ENCODE results near the gene VAV3. TPM values are rescaled to one million over a fixed set of nuclear protein-coding genes. Genes with fewer than 3 reads are reported as not detected.
A peak's percentile ranks its signal among the peaks of the same experiment; 100 is the strongest.

Gene VAV3
- total and polyA plus RNA-seq, 11 donors: 0.57 to 8.3 (median 1.9) TPM

GRCh38 chr1:107803579-107803978 is 161.4 kb downstream of the VAV3 start:
- TF ChIP-seq CTCF (IDR thresholded peaks at IDR 0.05) (no peak), POLR2A (IDR thresholded peaks at IDR 0.05) (no peak)
- 60 to 68% (median 67%) methylated on average over 1 of the region's 1 CpG for WGBS, 4 donors
- H3K4me3 ChIP-seq: no peak overlapping the region
- DNase-seq (no peak), ATAC-seq (no peak)
- peaks cover 0 to 23% (median 0%) of the 10 kb centered on the region in 12 donors for H3K4me1 ChIP-seq
- H3K9me3 ChIP-seq: peaks cover 0 to 12% (median 2%) of the 10 kb centered on the region in 12 donors
- intact Hi-C loops (cut with DNase I): loop anchor here in 1 of 10 donors (10.0 kb wide), 1 partner anchor 71 kb away; no protein-coding TSS in a partner anchor
- no peak overlapping the region for H3K27ac ChIP-seq
- no peaks in the 10 kb centered on the region for H3K27me3 ChIP-seq
- H3K36me3 ChIP-seq: no peaks in the 10 kb centered on the region

DNA sequence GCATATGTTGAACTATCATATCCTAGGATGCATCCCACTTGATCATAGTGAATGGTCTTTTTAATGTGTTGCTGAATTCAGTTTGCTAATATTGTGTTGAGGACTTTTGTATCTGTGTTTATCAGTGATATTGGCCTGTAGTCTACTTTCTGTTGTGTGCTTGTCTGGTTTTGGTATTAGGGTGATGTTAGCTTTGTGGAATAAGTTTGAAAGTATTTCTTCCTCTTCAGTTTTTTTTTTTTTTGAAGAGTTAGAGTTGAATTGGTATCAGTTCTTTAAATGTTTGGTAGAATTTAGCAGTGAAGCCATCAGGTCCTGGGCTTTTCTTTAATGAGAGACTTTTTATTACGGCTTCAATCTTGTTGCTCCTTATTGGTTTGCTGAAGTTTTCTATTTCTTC is 162.3 kb downstream of the VAV3 start:
- no peak for ATAC-seq
- Histone ChIP-seq H3K36me3 (no peaks in the 10 kb centered on the region), H3K4me1 (peaks cover 0 to 23% (median 0%) of the 10 kb centered on the region in 12 donors), H3K9me3 (peaks cover 0 to 12% (median 2%) of the 10 kb centered on the region in 12 donors), H3K27ac (no peak overlapping the region), H3K4me3 (no peak overlapping the region), H3K27me3 (no peaks in the 10 kb centered on the region)
- intact Hi-C loops (cut with DNase I): loop anchor here in 1 of 10 donors (10.0 kb wide), 1 partner anchor 72 kb away; no protein-coding TSS in a partner anchor
- WGBS, 4 donors: 91 to 96% (median 96%) methylated on average over 1 of the region's 1 CpG
- DNase-seq: no peak
- TF ChIP-seq CTCF (IDR thresholded peaks at IDR 0.05) (no peak), POLR2A (IDR thresholded peaks at IDR 0.05) (no peak)

DNA sequence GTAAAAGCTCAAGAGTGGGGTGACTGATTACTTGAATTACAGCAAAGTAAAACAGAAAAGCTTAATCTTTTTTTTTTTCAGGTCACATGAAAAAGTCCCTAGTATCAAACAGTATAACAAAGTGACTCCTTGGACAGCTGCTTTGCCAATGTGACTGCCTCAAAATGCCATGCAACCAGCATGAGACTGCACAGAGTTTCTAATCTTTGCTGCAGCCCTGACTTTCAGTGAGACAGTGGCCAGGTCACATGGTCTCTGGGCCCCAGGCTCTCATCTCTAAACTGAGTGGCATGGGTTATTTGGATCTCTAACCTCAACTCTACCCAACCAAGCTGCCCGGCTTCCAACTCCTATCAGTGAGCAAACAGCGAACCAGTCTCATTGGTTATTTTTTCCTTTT is 169.0 kb downstream of the VAV3 start:
- DNase-seq: peak in 2 of 5 donors; percentile 20 to 29
- no peaks in the 10 kb centered on the region for H3K27me3 ChIP-seq
- 48 to 90% (median 82%) methylated on average over 2 of the region's 2 CpGs for WGBS, 4 donors
- H3K9me3 ChIP-seq: peaks cover 0 to 4% (median under 1%) of the 10 kb centered on the region in 12 donors
- intact Hi-C loops (cut with DNase I): no loop called here
- peaks cover 0 to 7% (median 0%) of the 10 kb centered on the region in 12 donors for H3K4me1 ChIP-seq
- TF ChIP-seq CTCF (IDR thresholded peaks at IDR 0.05) (no peak), POLR2A (IDR thresholded peaks at IDR 0.05) (no peak)
- peak in 3 of 4 donors; percentile 28 to 82 (median 67) for ATAC-seq
- no peak overlapping the region for H3K4me3 ChIP-seq
- H3K27ac ChIP-seq: no peak overlapping the region
- H3K36me3 ChIP-seq: no peaks in the 10 kb centered on the region

DNA sequence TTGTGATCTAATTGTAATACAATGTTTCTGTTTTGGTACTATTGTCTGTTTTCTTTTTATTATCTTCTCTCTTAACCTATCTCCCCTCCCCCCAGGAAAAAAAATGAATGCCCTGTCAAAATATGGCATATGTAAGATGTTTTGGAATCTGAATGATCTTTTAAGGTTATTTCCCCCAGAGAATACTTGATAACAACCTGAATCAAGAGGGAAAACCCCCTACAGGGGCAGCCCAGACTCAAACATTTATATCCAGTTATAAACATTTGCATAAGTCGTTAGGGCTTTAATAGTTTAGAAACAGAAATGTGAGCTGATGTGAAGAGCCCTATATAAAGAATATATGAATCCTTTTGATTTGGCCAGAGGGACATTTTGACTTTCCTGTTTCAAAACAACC is 169.5 kb downstream of the VAV3 start:
- TF ChIP-seq CTCF (IDR thresholded peaks at IDR 0.05) (no peak), POLR2A (IDR thresholded peaks at IDR 0.05) (no peak)
- intact Hi-C loops (cut with DNase I): no loop called here
- Histone ChIP-seq H3K27me3 (no peaks in the 10 kb centered on the region), H3K27ac (no peak overlapping the region), H3K4me3 (no peak overlapping the region), H3K9me3 (no peaks in the 10 kb centered on the region), H3K36me3 (no peaks in the 10 kb centered on the region), H3K4me1 (peaks cover 0 to 7% (median 0%) of the 10 kb centered on the region in 12 donors)
- WGBS, 4 donors: 51 to 79% (median 65%) methylated on average over 1 of the region's 1 CpG
- no peak for ATAC-seq
- DNase-seq: no peak

Data from heart left ventricle (tissue), 16 donors.